GM19023 (cell line): ENCODE data around the gene HMBS.
"Not testable (repeated sequence)": the region's sequence is repeated elsewhere in the genome, so short reads cannot be mapped to it uniquely, and the experiment has no call there.

ENCODE experiments used
- ATAC-seq: cut with Tn5 transposase; IDR thresholded peaks from one replicate; pipeline ENCODE4 v1.9.1; 2021; ENCODE audit warnings: mild to moderate bottlenecking, moderate library complexity; ENCODE audit not compliant: unreplicated experiment

Gene HMBS

GRCh38 chr11:119084663-119085436 is at the start of gene HMBS:
Gene HMBS (plus strand): TSS chr11:119084881. CDS start chr11:119085034, 153 bp downstream.
- peak; percentile 89 for ATAC-seq

DNA sequence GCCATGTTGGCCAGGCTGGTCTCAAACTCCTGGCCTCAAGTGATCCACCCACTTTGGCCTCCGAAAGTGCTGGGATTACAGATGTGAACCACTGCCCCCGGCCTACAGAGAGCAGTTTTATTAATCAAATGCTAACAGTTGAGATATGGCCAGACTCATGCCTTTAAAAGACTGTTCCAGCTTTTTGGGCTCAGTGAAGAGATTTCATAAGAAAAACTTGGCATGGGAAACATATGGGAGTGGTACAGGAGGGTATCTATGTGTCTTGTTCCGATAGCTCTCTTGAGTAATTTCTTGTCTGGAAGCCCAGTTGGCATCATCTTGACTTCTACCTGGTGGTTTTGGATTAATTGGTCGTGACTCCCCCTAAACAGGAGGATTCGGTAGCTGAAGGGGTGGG is 45.8 kb upstream of the HMBS start:
- no peak for ATAC-seq

GRCh38 chr11:119039471-119039870 is 45.2 kb upstream of the HMBS start:
- ATAC-seq = not testable (repeated sequence)

DNA sequence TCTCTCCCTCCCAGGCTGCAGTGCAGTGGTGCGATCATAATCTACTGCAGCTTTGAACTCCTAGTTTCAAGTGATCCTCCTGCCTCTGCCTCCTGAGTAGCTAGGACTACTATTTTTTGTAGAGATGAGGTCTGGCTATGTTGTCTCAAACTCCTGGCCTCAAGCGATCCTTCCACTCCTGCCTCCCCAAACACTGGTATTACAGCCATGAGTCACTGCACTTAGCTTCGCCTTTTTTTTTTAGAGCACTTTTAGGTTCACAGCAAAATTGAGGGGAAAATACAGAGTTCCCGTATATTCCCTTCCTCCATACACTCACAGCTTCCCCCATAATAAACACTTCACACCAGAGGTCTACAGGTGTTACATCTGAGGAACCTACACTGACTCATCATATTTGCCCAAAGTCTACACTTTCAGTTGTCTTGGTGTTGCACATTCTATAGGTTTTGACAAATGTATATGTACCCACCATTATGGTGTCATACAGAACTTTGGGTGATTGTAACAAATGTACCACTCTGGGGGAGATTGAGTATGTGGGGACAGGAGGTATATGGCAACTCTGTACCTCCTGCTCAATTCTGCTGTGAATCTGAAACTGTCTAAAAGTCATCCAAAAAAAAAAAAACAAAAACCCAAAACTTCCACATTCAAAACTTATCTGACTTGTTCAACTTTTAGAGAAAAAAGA is 42.7 kb upstream of the HMBS start:
- no peak for ATAC-seq

DNA sequence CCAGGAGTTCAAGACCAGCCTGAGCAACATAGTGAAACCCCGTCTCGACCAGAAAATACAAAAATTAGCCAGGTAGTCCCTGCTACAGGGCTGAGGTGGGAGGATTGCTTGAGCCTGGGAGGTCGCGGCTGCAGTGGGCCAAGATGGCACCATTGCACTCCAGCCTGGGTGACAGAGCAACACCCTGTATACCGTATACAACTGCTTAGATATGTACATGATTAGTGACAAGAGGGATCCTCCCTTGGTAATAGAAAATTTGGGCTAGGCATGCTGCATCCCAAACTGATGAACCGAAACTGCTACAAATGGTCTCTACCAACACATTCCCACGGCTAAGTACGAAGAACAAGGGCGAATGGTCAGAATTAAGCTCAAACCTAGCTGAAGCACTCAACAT is 41.8 kb upstream of the HMBS start:
- no peak for ATAC-seq

DNA sequence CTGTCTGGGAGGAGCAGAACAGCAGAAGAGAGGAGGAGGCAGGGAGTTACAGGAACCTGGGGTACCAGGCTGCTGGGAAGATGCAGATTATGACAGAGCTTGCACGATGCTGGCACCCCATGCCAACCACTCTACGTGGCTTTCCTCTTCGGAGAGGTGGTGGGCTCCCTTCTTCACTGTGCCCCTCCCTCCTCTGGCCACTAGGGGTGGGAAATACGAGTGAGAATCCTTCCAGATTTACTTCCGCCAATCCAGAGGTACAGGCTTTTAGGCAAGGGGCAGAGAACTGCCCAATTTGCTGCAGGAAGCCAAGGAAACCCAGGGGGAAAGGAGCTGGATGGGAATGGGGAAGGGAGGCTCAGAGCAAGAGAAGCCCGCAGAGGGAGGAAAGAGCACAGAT is 40.0 kb upstream of the HMBS start:
- ATAC-seq = no peak

DNA sequence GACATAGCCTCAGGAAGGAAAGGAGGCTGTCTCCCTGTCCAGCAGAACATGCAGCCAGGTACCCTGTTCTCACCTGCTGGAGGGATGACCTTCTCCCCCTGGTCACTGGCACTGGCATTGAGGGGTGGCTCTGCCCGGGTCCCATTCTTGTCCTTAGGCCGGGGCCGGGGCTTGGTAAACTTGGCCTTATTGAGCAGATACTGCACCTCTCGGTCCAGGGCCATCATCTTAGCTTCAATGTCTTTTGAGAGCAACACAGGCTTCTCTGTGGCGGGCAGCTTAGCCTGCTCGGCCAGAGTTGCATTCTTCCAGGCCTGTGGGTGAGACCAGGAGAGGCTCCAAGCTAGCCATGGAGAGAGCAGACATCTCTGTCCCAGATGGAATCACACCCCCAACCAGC is 38.2 kb upstream of the HMBS start:
- no peak for ATAC-seq

- no peak for ATAC-seq
These were observed 37.5 kb upstream of the HMBS start for GRCh38 chr11:119047205-119047604.

GRCh38 chr11:119048644-119049043 is 36.0 kb upstream of the HMBS start:
- ATAC-seq = no peak

DNA sequence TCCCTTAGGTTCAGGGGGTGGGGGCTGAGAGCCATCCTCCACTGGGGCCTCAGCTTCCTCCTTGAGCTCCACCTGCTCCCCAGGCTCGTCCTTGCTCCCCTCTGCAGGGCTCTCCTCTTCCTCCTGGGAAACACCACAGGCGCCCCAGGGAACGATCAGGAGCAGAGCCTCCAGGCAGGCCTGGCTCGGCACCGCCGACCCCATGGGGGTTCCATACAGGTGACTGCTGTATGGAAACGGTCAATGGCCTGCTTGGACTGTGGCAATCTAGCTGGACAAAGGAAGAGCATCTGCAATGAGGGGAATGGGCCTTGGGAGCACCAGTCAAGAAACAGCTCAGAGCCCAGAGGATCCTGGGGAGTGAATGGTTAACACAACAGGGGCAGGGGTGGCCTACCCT is 35.6 kb upstream of the HMBS start:
- ATAC-seq = no peak

DNA sequence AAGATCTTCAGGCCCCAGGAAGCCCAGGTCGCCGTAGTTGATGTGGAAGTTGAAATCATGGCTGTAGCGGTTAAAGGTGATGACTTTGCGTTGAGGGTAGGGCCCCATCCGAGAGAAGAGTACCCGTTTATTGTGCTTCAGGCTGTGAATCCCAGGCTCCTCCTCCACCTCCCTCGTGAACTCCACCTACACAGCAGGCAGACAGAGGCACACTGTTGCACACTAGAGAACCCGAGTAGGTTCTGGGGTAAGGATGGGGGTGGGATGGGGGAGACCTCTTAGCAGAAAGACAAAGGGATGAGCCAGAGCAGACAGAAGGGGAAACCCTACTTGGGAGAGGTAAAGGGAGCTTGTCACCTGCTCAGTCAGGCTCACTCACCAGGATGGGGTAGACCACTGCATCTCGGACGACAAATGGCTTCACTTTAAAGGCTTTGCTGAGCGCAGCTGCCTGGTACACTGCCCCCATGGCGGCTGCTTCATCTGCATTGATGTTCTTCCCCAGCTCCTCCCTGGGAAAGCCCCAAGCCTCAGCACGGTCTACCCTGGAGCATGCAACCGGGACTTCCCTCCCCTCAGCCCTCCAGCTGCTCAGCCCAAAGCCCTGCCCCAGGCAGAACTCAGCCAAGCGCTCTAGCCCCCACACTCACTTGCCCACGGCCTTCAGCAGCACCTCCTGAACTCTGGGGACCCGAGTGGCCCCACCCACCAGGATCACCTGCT is 33.1 kb upstream of the HMBS start:
- peak; percentile 59 for ATAC-seq

DNA sequence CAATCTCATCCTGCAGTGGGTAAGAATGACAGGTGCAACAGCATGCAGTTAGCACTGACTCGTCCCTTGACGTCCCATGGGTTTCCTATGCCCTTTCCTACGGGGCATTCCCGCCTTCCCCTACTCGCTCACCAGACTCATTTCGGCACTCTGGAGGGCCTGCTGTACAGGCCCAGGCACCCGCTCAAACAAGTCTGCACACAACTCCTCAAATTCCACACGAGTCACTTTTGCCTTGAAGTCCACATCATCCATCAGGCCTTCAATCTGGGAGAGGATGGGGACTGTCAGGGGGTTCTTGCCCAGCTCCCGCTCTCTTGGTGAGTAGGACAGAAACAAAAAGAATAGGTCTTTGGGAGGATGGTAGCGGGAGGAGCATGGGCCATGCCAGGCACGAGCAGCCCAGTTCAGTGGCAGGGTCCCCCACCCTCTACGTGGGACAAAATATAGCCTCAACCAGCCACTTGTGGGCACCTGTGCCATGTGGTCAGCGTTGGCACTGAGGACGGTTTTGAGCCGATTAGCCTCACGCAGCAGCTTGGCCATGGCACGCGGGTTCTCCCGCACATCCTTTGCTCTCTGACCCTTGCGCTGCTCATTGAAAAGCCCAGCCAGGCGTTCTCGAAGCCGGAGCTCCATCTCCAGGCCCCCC is 32.4 kb upstream of the HMBS start:
- ATAC-seq = no peak

DNA sequence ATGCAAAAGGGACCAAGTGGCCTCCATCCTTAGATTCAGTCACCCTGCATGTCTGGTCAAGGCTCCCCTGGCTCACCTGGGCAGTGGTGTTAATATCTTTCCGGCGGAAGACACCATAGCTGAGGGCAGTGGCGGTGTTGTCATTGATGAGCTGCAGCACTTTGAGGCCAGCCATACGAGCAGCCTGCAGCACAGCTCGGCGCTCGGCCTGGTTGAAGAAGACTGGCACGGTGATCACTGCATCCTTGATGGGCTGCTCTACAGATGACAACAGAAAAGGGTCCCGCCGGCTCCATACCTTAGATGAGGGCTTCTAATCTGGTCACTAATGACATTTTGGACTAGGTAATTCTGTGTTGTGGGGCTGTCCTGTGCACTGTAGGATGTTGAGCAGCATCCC is 30.3 kb upstream of the HMBS start:
- ATAC-seq = no peak

DNA sequence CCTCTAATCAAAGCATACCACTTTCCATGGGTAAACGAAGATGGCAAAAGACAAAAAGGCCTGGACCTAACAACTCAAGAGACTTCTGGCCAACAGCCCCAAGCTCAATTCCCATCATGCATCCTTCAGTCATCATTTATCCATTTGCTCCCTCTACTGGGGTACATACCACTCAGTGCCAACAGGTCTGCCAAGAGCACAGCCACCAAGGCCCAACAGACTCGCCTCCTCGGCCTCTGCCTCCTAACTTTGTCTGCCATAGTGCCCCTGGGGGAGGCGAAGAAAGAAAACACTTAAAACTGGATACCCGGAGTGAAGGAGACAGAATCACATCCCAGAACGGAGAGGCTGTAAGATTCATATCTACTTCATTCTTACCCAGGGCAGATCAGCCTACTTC is 28.8 kb upstream of the HMBS start:
- ATAC-seq = no peak

GRCh38 chr11:119056421-119056999 is 28.2 kb upstream of the HMBS start:
- ATAC-seq = peak; percentile 11

DNA sequence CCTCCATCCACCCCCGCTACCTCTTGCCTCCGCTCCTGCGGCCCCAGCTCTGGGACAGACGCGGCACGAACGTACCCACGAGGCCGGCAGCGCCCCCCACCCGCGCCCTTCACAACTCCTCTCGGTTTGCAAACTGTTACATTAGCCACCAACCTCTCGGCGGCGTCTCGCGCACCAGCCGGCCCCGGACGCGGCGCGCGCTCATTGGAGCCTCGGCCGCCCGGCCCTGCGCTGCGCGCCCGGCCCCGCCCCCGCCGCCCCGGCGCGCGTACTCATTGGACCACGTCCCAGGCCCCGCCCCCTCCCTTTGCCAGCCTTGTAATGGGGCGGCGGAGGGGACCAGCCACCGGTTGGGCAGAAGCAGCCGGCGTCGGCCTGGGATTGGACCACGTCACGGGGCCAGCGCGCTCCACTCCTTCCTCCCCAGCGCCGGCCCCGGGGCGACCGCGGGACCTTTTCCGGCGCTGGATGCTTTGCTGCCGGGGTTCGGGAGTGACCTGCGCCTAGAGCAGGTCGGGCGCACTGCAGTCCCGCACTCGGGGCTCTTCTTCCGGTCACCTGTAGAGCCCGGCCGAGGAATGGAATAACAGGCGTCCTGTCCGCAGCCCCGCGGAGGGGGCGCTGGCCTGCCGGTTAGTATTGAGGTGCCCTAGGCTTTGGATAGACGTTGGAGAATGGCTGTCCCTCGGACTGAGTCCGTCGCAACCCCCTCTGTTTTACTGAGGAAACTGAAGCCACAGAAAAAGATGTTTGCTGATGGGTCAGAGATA is 27.5 kb upstream of the HMBS start, which contains the start of gene HYOU1:
HYOU1 (minus strand) TSS at position 206 of the 770 bp plus-strand sequence. CDS start 1,045 bp downstream, outside the sequence.
- ATAC-seq = peak; percentile 89

DNA sequence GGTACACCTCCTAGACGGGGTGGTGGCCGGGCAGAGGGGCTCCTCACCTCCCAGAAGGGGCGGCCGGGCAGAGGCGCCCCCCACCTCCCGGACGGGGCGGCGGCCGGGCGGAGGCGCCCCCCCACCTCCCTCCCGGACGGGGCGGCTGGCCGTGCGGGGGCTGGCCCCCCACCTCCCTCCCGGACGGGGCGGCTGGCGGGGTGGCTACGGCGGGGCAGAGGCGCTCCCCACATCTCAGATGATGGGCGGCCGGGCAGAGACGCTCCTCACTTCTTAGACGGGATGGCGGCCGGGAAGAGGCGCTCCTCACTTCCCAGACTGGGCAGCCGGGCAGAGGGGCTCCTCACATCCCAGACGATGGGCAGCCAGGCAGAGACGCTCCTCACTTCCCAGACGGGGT is 25.6 kb upstream of the HMBS start:
- not testable (repeated sequence) for ATAC-seq

GRCh38 chr11:119061256-119061655 is 23.4 kb upstream of the HMBS start:
- ATAC-seq = no peak

GRCh38 chr11:119062779-119063178 is 21.9 kb upstream of the HMBS start:
- ATAC-seq = no peak

- ATAC-seq = no peak
These were observed 19.3 kb upstream of the HMBS start for GRCh38 chr11:119065369-119065768.
